Measurements from ENCODE around the gene ARL4A.
"Not testable (repeated sequence)": the region's sequence is repeated elsewhere in the genome, so short reads cannot be mapped to it uniquely, and the experiment has no call there.

The ARL4A gene

DNA sequence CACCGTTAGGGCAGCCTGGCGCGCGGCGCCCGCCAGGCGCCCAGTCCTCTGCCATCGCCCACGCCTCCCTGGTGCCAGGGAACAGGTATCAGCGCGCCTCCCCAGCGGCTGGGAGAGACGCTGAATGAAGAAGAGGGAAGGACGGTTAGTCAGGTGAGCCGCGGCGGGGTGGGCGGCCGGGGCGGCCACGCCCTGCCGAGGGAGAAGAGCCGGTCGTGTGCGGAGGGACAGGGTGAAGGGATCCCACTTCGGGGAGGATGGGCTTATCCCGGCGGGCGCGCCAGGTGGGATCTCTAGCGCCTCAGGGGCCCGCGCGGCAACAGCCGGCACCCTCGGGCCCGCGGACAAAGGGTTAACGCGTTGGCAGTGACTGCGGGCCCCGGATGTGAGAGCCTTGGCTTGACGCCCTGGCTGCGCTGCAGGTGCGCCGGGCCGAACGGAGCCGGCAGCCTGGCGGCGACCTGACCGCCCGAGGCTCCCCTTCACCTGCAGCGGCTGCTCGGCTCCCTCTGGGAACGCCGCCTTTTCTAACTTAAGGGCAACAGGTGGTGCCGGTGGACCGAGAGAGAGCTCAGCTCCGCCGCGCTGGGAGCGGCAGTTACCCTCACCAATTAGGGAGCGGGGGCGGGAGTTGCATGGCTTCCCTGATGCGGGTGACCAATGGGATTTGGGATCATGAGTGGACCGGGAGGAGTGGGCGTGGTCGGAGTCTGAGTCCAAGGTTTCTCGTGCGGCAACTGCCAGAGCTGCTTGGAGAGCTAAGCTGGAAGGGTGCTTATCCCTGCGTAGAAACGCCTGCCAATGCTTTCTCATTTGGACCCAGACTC lies at the start of gene ARL4A:
Gene ARL4A, plus strand, starts transcription at position 743 of the 827 bp plus-strand sequence. CDS start 622 bp downstream, outside the sequence.
- peak; percentile 91 for DNase-seq (ENCODE audit: low read depth)

- DNase-seq (ENCODE audit: low read depth): no peak
Measured at GRCh38 chr7:12637819-12638592, 49.4 kb upstream of the ARL4A start.

- no peak for DNase-seq (ENCODE audit: low read depth)
Measured at GRCh38 chr7:12638851-12639456, 48.5 kb upstream of the ARL4A start.

- no peak for DNase-seq (ENCODE audit: low read depth)
Measured at GRCh38 chr7:12640299-12641096, 46.9 kb upstream of the ARL4A start.

DNA sequence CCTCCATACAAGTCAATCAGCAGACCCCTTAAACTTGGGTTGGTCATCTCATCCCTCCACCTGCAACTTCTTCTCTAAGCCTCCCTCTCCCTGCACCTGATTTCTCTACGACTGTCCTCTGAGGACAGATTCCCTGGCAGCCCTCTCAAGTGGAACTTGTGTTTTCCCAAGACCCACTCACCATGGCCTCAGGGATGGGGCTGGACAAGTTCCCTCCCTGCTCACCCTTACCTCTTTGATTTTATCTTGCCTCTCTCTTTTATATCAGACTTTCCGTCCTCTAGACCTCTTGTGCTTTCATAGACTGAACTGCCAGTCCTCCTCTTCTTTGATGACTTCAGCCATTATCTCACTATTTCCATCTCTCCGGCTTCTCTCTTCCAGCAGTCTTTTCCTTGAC lies 46.2 kb upstream of the ARL4A start:
- no peak for DNase-seq (ENCODE audit: low read depth)

- DNase-seq (ENCODE audit: low read depth): no peak
Measured at GRCh38 chr7:12642508-12642907, 44.9 kb upstream of the ARL4A start.

GRCh38 chr7:12643001-12643643 lies 44.3 kb upstream of the ARL4A start:
- DNase-seq (ENCODE audit: low read depth): no peak

GRCh38 chr7:12643644-12644043 lies 43.8 kb upstream of the ARL4A start:
- no peak for DNase-seq (ENCODE audit: low read depth)

GRCh38 chr7:12645212-12645611 lies 42.2 kb upstream of the ARL4A start:
- not testable (repeated sequence) for DNase-seq (ENCODE audit: low read depth)

DNA sequence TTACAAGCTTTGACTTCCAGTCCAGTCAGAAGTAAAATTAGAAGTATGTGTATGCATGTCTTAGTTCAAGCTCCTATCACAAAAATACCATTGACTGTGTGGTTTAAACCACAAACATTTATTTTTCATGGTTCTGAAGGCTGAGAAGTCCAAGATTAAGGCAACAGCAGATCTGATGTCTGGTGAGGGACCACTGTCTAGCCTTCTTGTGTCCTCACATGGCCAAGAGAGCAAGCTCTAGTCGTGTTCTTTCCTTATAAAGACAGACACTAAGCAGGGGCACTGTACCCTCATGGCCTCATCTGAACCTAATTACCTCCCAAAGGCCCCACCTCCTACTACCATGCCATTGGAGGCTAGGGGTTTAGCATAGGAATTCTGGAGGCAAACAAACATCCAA lies 41.3 kb upstream of the ARL4A start:
- DNase-seq (ENCODE audit: low read depth): no peak

DNA sequence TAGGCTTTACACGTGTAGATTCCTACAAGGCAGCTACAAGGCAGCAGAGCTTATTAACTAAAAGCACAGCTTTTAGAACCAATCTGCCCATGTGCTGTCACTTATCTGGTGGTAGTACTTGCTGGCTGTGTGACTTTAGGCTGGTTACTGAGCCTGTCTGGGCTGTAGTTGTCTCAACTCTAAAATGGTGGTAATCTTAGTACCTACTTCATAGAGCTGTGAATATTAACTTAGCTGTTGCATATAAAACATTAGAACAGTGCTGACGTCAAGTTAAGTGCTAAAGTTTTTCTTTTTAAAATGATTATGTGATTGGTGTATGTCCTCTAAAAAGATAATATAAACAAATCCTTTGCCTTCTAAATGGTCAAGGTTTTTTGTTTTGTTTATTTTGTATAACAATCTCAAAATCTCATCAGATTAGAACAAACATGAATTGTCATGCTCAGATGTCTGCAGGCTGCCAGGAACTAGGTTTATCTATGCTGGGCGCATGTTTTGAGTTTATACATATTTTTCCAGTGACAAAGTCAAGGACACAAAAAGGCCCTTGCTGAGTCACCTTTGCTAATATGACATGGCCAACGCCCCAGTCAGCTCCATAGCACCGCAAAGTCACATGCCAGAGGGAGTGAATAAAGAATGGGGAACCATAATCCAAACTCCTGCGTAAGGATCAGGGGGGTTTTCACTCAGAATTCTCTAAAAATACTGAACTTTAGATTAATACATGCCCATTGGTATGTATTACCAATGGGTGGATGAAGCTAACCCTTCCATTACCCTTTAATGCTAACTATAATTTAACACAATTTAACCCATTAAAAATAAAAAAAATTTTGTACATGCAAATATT lies 39.8 kb upstream of the ARL4A start:
- peak; percentile 73 for DNase-seq (ENCODE audit: low read depth)

DNA sequence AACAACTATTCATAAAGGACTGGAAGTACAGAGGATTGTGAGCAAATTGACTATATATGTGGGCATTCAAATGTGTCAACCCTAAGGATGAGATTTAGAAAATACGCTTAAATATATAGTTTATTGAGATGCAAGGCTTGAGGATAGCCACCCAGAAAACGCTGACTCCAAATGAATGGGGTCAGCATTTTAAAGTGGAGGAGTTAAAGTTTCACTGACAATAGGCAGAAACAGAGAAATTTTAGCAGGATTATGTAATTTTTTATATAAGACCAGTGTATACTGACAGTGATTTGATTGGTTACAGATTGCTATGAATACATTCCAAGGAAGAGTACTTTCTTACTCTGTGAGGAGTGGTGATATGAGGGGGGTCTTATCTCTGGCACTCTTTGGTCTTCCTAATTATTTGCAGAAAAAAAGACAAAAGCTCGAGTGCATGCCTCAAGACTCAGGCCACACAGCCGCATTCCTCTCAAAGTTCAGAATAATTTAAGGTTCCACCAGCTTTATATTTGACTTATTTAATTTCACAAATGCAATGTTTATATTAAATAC lies 38.6 kb upstream of the ARL4A start:
- DNase-seq (ENCODE audit: low read depth): no peak

GRCh38 chr7:12649348-12649747 lies 38.1 kb upstream of the ARL4A start:
- no peak for DNase-seq (ENCODE audit: low read depth)

DNA sequence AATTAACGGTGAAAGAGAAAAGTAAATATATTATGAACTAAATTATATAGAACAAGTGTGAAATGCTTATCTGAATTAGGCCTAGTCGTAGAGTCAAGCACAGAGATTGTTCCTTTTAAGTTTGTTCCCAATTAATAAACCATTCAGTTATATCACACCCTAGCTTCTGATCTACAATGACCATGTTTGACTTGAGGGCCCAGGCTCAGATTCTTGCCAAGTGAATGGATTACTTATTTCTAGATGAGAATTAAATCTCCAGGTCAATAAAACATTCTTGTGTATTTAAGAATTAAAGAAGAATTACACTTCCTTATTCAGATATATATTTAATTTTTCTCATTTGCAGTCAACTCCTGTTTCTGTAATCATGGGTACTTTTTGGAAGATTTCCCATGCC lies 37.4 kb upstream of the ARL4A start:
- DNase-seq (ENCODE audit: low read depth): no peak

DNA sequence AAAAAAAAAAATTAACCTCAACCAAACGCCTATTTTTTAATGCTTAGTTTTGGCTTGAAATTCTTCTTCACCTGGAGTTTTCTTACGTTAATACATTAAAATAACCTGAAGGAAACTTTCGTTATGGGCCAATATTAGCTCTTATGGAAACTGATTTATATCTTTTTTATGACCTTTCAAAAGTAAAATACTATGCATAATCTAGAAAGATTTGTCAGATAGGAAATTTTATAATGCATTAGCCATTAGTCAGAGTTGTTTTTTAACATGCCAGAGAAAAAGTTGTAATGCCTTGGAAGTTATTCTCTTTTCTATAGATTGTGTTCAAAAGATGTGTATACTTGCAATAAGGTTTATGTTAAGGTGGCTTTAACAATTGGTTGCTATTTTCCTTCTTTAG lies 34.3 kb upstream of the ARL4A start:
- DNase-seq (ENCODE audit: low read depth): no peak

DNA sequence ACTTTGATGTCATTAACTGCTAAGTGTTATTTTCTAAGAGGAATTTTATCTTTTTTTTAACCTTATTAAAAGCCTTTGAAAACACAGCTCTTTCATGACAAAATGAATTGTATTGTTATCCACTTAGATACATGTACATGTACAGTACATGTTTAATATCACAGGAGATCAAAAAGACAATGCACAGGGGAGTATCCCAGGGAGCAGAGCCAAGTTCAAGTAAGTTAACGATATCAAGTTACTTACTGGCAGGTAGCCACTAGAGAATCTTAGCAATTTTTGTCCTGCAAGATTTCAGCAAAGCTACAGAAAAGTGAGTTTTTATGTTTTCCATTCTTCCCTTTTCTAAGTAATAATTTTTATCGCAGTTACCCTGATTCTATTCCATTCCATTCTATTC lies 33.9 kb upstream of the ARL4A start:
- DNase-seq (ENCODE audit: low read depth): no peak

DNA sequence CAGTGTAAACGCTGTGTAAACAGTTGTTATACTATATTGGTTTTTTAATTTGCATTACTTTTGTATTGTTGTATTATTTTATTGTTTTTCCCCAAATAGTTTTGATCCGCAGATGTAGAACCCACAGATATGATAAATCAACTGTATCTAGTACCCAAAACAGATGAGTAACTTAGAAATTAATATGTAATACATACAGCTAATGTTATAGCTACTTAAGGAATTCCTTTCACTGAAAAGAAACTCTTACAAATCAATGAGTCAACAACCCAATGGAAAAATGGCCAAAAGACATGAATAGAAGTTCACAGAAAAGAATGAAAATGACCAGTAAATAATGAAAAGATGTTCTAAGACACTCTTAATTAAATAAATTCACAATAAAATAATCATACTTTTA lies 32.3 kb upstream of the ARL4A start:
- no peak for DNase-seq (ENCODE audit: low read depth)

DNA sequence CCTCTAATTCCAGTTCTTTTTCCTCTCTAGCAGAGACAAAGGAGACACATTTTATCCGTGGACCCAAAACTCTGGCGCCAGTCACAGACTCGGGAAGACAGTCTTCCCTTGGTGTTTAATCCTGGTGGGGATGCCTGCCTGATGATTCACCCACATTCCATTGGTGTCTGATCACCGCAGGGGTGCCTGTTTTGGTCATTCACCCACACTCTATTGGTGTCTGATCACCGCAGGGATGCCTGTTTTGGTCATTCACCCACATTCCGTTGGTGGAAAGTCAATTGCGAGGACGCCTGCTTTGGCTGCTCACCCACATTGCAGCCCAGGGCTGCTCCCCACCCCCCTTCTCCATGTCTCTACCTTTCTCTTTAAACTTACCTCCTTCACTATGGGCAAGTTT lies 27.0 kb upstream of the ARL4A start:
- DNase-seq (ENCODE audit: low read depth): peak; percentile 94

GRCh38 chr7:12660986-12661385 lies 26.4 kb upstream of the ARL4A start:
- DNase-seq (ENCODE audit: low read depth): not testable (repeated sequence)

- DNase-seq (ENCODE audit: low read depth): no peak
Measured at GRCh38 chr7:12661581-12661980, 25.9 kb upstream of the ARL4A start.

Data from HS-27A (cell line).